ENCODE measurements around the gene AHCYL2.

DNA sequence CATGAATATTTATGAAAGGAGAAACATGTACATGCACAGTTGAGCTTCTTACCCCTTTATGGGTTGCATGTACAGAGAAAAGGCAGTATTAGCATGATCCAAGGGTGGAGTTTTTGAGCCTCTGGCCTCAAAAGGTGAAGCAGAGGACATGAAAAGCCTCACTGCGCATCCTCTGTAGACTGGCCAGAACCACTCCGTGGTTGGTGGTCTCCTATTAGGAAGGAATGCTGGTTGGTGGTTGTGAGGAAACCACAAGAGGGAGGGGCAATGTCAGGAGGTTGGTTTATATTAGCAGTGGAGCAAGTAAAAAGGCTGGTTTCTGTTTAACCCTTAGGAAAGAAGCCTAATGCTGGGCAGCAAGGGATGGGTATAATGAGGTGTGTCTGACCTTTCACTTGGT lies 37.5 kb downstream of the AHCYL2 start:
- TF ChIP-seq POLR2AphosphoS5 (IDR thresholded peaks at IDR 0.05; ENCODE audit: borderline replicate concordance, low read depth, low read length) = no peak
- TF ChIP-seq EZH2 (IDR thresholded peaks at IDR 0.05) = no peak

All from SK-N-MC (cell line).